HepG2 (cell line): Measurements from ENCODE around the gene MAP3K8. TPM values are rescaled to one million over a fixed set of nuclear protein-coding genes. Genes with fewer than 3 reads are reported as not detected.

Source experiments
- ATAC-seq: fragments of 200-7000 bp; cut with Tn5 transposase; 3 replicates; pipeline ENCODE4 v1.9.1; 2020; ENCODE audit warnings: mild to moderate bottlenecking, moderate library complexity
- BruUV-seq: library from RNA; stranded (reverse); fragments of 400-500 nt; replicated peaks from 2 replicates; lab custom pipeline; 2021; lab: Mats Ljungman, UMichigan
- CTCF ChIA-PET: fragments of 300-600 bp; formaldehyde crosslinking; extraction: SDS; loops from one replicate; lab custom pipeline; 2021; ENCODE audit warnings: low total read pairs, inconsistent platforms, low intra/inter-chr PET ratio; lab: Yijun Ruan, JAX
- POLR2A ChIA-PET: fragments of 350-600 bp; sonication (Branson Sonifier 250); formaldehyde crosslinking; loops from one replicate; lab custom pipeline; 2020; ENCODE audit warnings: antibody characterized with exemption, inconsistent platforms; lab: Yijun Ruan, JAX
- DNase-seq: peaks from one replicate; pipeline ENCODE4 v3.0.0-alpha.2; 2015; ENCODE audit warnings: low spot score
- FAIRE-seq: peaks from 3 replicates; lab custom pipeline; 2011; peaks lifted over from hg19 to GRCh38; lab: Jason Lieb, UNC
- H2AFZ ChIP-seq: one replicate; pipeline ENCODE4 v1.6.1; 2011; ENCODE audit warnings: low read length, inconsistent platforms
- H3K27ac ChIP-seq: fragments of 300-600 bp; 3 replicates; pipeline ENCODE4 v1.8.0; 2011; ENCODE audit warnings: mixed run types, mild to moderate bottlenecking, mixed read lengths, low read length, inconsistent platforms; ENCODE audit not compliant: insufficient read depth; ENCODE audit errors: extremely low read length
- H3K27me3 ChIP-seq, 2 experiments: fragments of 200-600 bp in 1 of 2; 2 replicates in 1 of 2; 3 replicates in 1 of 2; pipeline versions ENCODE4 v1.6.0 to v1.8.0; 2011; ENCODE audit warnings: low read length in 2 of 2, mild to moderate bottlenecking in 2 of 2, moderate library complexity in 2 of 2, inconsistent platforms in 1 of 2; ENCODE audit not compliant: insufficient read depth in 2 of 2, control insufficient read depth in 1 of 2
- H3K36me3 ChIP-seq, 2 experiments: fragments of 200-600 bp in 1 of 2; replicated peaks in 1 of 2; 2 replicates in 1 of 2; 3 replicates in 1 of 2; pipeline versions ENCODE4 v1.5.1 to v1.8.0; 2011; ENCODE audit warnings: low read length in 2 of 2, inconsistent platforms in 1 of 2; ENCODE audit not compliant: insufficient read depth in 2 of 2, control insufficient read depth in 1 of 2
- H3K4me1 ChIP-seq: 2 replicates; pipeline ENCODE4 v1.5.1; 2012; ENCODE audit warnings: low read length, inconsistent platforms; ENCODE audit not compliant: insufficient read depth
- H3K4me2 ChIP-seq: 2 replicates; pipeline ENCODE4 v1.6.0; 2011; ENCODE audit warnings: low read depth, low read length, inconsistent platforms
- H3K4me3 ChIP-seq, 3 experiments: fragments of 200-600 bp in 1 of 3; sonication (generic), shearing (Covaris generic) in 1 of 3; replicated peaks in 1 of 3; 2 replicates each; pipeline ENCODE4 v1.5.1; 2011 to 2016; ENCODE audit warnings: low read length in 3 of 3, inconsistent platforms in 2 of 3, low read depth in 2 of 3, mild to moderate bottlenecking in 2 of 3, control low read depth in 1 of 3, mixed read lengths in 1 of 3; ENCODE audit not compliant: insufficient read depth in 1 of 3
- H3K79me2 ChIP-seq: one replicate; pipeline ENCODE4 v1.6.1; 2011; ENCODE audit warnings: low read length, inconsistent platforms; ENCODE audit not compliant: insufficient read depth
- H3K9ac ChIP-seq: 2 replicates; pipeline ENCODE4 v1.6.0; 2011; ENCODE audit warnings: mild to moderate bottlenecking, low read depth, low read length, inconsistent platforms; ENCODE audit not compliant: insufficient read depth
- H3K9me3 ChIP-seq: 2 replicates; pipeline ENCODE4 v1.5.1; 2012; ENCODE audit warnings: mild to moderate bottlenecking, low read length
- H4K20me1 ChIP-seq: 2 replicates; pipeline ENCODE4 v1.6.0; 2011; ENCODE audit warnings: inconsistent platforms, mild to moderate bottlenecking, low read length, moderate library complexity; ENCODE audit not compliant: insufficient read depth
- BCL6 ChIP-seq: IDR thresholded peaks from 2 replicates; pipeline ENCODE4 v1.6.1; 2016; ENCODE audit warnings: missing genetic modification reagents, missing compliant biosample characterization
- BRD4 ChIP-seq: sonication (generic); formaldehyde crosslinking; IDR thresholded peaks from 2 replicates; pipeline ENCODE4 v1.4.0; 2020; ENCODE audit warnings: missing genetic modification reagents
- GFI1 ChIP-seq: sonication (generic); formaldehyde crosslinking; IDR thresholded peaks from 2 replicates; pipeline ENCODE4 v1.5.0; 2020; ENCODE audit warnings: missing genetic modification reagents, mild to moderate bottlenecking, borderline replicate concordance
- HNRNPK ChIP-seq: fragments of 200-400 bp; formaldehyde crosslinking; IDR thresholded peaks from 2 replicates; pipeline ENCODE4 v1.6.1; 2018; ENCODE audit warnings: low read length, low read depth, moderate library complexity, mild to moderate bottlenecking; ENCODE audit not compliant: poor library complexity, severe bottlenecking
- JARID2 ChIP-seq: sonication (generic); formaldehyde crosslinking; IDR thresholded peaks from 2 replicates; pipeline ENCODE4 v1.8.1; 2023; ENCODE audit warnings: missing genetic modification reagents, inconsistent platforms; ENCODE audit not compliant: insufficient replicate concordance
- NFE2L1 ChIP-seq: sonication (generic); formaldehyde crosslinking; IDR thresholded peaks from 2 replicates; pipeline ENCODE4 v1.4.0; 2020; ENCODE audit warnings: missing genetic modification reagents, mild to moderate bottlenecking, borderline replicate concordance
- NKX3-1 ChIP-seq: sonication (generic); formaldehyde crosslinking; IDR thresholded peaks from 2 replicates; pipeline ENCODE4 v1.5.0; 2020; ENCODE audit warnings: missing genetic modification reagents
- PCBP1 ChIP-seq: fragments of 200-400 bp; formaldehyde crosslinking; IDR thresholded peaks from 2 replicates; pipeline ENCODE4 v1.6.1; 2017; ENCODE audit warnings: mild to moderate bottlenecking, low read depth, low read length, borderline replicate concordance
- PRPF4 ChIP-seq: fragments of 200-400 bp; formaldehyde crosslinking; IDR thresholded peaks from 2 replicates; pipeline ENCODE4 v1.6.1; 2016; ENCODE audit warnings: low read length, low read depth; ENCODE audit not compliant: poor library complexity, severe bottlenecking
- PTBP1 ChIP-seq: fragments of 200-400 bp; formaldehyde crosslinking; IDR thresholded peaks from 2 replicates; pipeline ENCODE4 v1.6.1; 2018; ENCODE audit warnings: low read length, low read depth; ENCODE audit not compliant: poor library complexity, severe bottlenecking
- REXO4 ChIP-seq: sonication (generic); formaldehyde crosslinking; IDR thresholded peaks from 2 replicates; pipeline ENCODE4 v1.8.0; 2022; ENCODE audit warnings: missing genetic modification reagents, mild to moderate bottlenecking, borderline replicate concordance
- SAFB2 ChIP-seq: sonication (generic); formaldehyde crosslinking; IDR thresholded peaks from 2 replicates; pipeline ENCODE4 v1.5.1; 2020; ENCODE audit warnings: missing genetic modification reagents, low read depth, mild to moderate bottlenecking, borderline replicate concordance
- TCF7 ChIP-seq: sonication (generic); IDR thresholded peaks from 2 replicates; pipeline ENCODE4 v1.6.1; 2016; ENCODE audit warnings: antibody characterized with exemption, low read depth
- TEAD2 ChIP-seq: sonication (generic); formaldehyde crosslinking; IDR thresholded peaks from 2 replicates; pipeline ENCODE4 v1.9.0; 2021; ENCODE audit warnings: missing genetic modification reagents
- ZNF160 ChIP-seq: sonication (generic); formaldehyde crosslinking; IDR thresholded peaks from 2 replicates; pipeline ENCODE4 v1.8.0; 2022; ENCODE audit warnings: mild to moderate bottlenecking, inconsistent platforms, missing genetic modification reagents
- ZNF564 ChIP-seq: sonication (generic); formaldehyde crosslinking; IDR thresholded peaks from 2 replicates; pipeline ENCODE4 v1.8.1; 2023; ENCODE audit warnings: mild to moderate bottlenecking, missing genetic modification reagents
- ZNF644 ChIP-seq: IDR thresholded peaks from 2 replicates; pipeline ENCODE4 v1.6.1; 2016; ENCODE audit warnings: low read depth
- ZNF772 ChIP-seq: sonication (generic); formaldehyde crosslinking; IDR thresholded peaks from 2 replicates; pipeline ENCODE4 v1.5.0; 2020; ENCODE audit warnings: mild to moderate bottlenecking, missing genetic modification reagents
- ZSCAN25 ChIP-seq: sonication (generic); formaldehyde crosslinking; IDR thresholded peaks from 2 replicates; pipeline ENCODE4 v1.8.0; 2022; ENCODE audit warnings: mild to moderate bottlenecking, missing genetic modification reagents
- WGBS: methylation state at CpG from one replicate; pipeline ENCODE4 v1.1.6; 2017; ENCODE audit warnings: low lambda C conversion rate; 5-methylcytosine and 5-hydroxymethylcytosine counted together
- in situ Hi-C: cut with HindIII; loops from 2 replicates; pipeline ENCODE4 v1.10.0; 2017; ENCODE audit warnings: low pct_unique_long_range_greater_than_20kb; ENCODE audit not compliant: extremely low pct_ligation_motif_present
- intact Hi-C: fragments of 100-400 bp; cut with micrococcal nuclease; formaldehyde crosslinking; loops from one replicate; pipeline ENCODE4 v1.10.0; 2022; ENCODE audit not compliant: unreplicated experiment
- polyA plus RNA-seq, 8 experiments: library from polyadenylated mRNA; depleted of rRNA in 3 of 8; stranded (reverse) in 7 of 8; unstranded in 1 of 8; fragments of >200 nt; fragmentation: Illumina TruSeq in 4 of 8; extraction: Trizol in 4 of 8; gene quantifications; 2 replicates each; pipeline versions ENCODE4 v1.2.1 to v1.2.3, GENCODE V29; 2011 to 2016; ENCODE audit warnings: low read depth in 4 of 8, missing spikeins in 1 of 8, mixed read lengths in 1 of 8; ENCODE audit not compliant: insufficient read depth in 1 of 8
- total RNA-seq, 5 experiments: library from RNA; depleted of rRNA; stranded (reverse); fragments of >200 nt; fragmentation: Illumina TruSeq; extraction: Trizol; gene quantifications; 2 replicates each; pipeline ENCODE4 v1.2.3, GENCODE V29; 2016; ENCODE audit warnings: low read depth in 1 of 5
- TF ChIP-seq, protein P1 (sequence below): IDR thresholded peaks from 2 replicates; pipeline ENCODE4 v1.6.1; 2016; ENCODE audit warnings: missing compliant biosample characterization, missing genetic modification reagents, borderline replicate concordance
- TF ChIP-seq, protein P2 (sequence below): sonication (generic); formaldehyde crosslinking; IDR thresholded peaks from 2 replicates; pipeline ENCODE4 v1.4.0; 2020; ENCODE audit warnings: mild to moderate bottlenecking, missing genetic modification reagents
- TF ChIP-seq, protein P3 (sequence below): sonication (generic); formaldehyde crosslinking; IDR thresholded peaks from 2 replicates; pipeline ENCODE4 v1.4.0; 2020; ENCODE audit warnings: missing genetic modification reagents
- TF ChIP-seq, protein P4 (sequence below): sonication (generic); formaldehyde crosslinking; IDR thresholded peaks from 2 replicates; pipeline ENCODE4 v1.5.0; 2020; ENCODE audit warnings: missing genetic modification reagents

MAP3K8 gene
- total and polyA plus RNA-seq, 2 of the 13 experiments (the other 11 are each of a cell fraction or from before 2014, with no cell fraction given), result 19.3 to 37.9 TPM

DNA sequence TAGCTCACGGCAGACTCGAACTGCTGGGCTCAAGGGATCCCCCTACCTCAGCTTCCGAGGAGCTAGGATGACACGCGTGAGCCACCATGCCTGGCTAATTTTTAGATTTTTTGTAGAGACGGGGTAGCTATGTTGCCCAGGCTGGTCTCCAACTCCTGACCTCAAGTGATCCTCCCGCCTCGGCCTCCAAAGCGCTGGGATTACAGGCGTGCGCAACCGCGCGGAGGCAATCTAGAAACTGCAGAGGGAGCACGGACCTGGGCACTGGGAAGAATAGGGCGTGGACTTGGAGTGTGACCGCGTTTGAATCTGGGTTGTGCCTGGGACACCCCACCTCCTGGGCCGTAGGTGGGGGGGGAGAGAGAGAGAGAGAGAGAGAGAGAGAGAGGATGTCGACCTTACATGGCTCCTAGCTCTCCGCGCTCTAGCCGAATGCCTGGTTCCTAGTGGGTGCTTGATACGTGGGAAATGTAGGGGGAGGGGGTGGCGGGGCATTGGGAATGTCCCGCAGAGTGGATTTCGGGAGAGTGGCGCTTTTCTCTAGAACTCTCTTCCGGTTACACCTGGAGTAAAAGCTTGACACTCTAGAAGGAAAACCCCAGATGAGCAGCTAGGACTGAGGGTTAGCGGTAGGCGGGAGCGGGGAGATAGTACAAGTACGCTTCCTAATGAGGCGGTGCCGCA is 1.2 kb upstream of the MAP3K8 start:
- ATAC-seq (no peak), FAIRE-seq (no peak), DNase-seq (no peak)
- Histone ChIP-seq H3K27me3 (no peaks in the 10 kb centered on the region; a peak in 1 of 5 replicates), H3K27ac (peak overlapping the region; percentile 97), H3K79me2 (peaks cover 32% of the 10 kb centered on the region), H3K36me3 (no peaks in the 10 kb centered on the region; a peak in 2 of 5 replicates), H2AFZ (no peak overlapping the region), H3K4me3 (peak overlapping the region; percentile 93 to 97 (median 96)), H3K9ac (peak overlapping the region; percentile 89), H4K20me1 (peaks cover 13% of the 10 kb centered on the region), H3K4me1 (peaks cover 50% of the 10 kb centered on the region), H3K9me3 (no peaks in the 10 kb centered on the region), H3K4me2 (peak overlapping the region; percentile 86)
- BruUV-seq, result no TSS peak
- ChIA-PET POLR2A (interaction anchor here (0.7 to 3.6 kb wide), 9 partner anchors 10 to 172 kb away, joined by 3 to 53 read pairs (median 5); no protein-coding TSS in a partner anchor), CTCF (no interaction called here)
- in situ Hi-C loops, result loop anchor here (25.0 kb wide), 1 partner anchor 1505 kb away; the partner anchor contains the start of gene ARHGAP12
- intact Hi-C loops, result no loop called here
- 49% methylated on average over 31 of the region's 35 CpGs for WGBS
- TF ChIP-seq, protein P1, sequence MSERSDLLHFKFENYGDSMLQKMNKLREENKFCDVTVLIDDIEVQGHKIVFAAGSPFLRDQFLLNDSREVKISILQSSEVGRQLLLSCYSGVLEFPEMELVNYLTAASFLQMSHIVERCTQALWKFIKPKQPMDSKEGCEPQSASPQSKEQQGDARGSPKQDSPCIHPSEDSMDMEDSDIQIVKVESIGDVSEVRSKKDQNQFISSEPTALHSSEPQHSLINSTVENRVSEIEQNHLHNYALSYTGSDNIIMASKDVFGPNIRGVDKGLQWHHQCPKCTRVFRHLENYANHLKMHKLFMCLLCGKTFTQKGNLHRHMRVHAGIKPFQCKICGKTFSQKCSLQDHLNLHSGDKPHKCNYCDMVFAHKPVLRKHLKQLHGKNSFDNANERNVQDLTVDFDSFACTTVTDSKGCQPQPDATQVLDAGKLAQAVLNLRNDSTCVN (CRISPR knock-in tag), result peak; percentile 12; the same call in 1 of the 2 replicates
- TF ChIP-seq ZNF644 (CRISPR knock-in tag) (no peak), NFE2L1 (CRISPR knock-in tag) (no peak), SAFB2 (CRISPR knock-in tag) (no peak), REXO4 (CRISPR knock-in tag) (no peak), HNRNPK (no peak), ZNF772 (no peak), BCL6 (CRISPR knock-in tag) (no peak), PCBP1 (no peak), NKX3-1 (CRISPR knock-in tag) (no peak), ZSCAN25 (no peak), ZNF564 (CRISPR knock-in tag) (no peak), PRPF4 (peak; percentile 59), TCF7 (no peak), TEAD2 (CRISPR knock-in tag) (no peak), PTBP1 (no peak), GFI1 (CRISPR knock-in tag) (no peak), ZNF160 (CRISPR knock-in tag) (no peak), JARID2 (CRISPR knock-in tag) (no peak), BRD4 (CRISPR knock-in tag) (no peak)
- TF ChIP-seq, protein P2, sequence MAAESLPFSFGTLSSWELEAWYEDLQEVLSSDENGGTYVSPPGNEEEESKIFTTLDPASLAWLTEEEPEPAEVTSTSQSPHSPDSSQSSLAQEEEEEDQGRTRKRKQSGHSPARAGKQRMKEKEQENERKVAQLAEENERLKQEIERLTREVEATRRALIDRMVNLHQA (CRISPR knock-in tag), result no peak
- TF ChIP-seq, protein P3, sequence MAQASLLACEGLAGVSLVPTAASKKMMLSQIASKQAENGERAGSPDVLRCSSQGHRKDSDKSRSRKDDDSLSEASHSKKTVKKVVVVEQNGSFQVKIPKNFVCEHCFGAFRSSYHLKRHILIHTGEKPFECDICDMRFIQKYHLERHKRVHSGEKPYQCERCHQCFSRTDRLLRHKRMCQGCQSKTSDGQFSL (CRISPR knock-in tag), result peak; percentile 82
- TF ChIP-seq, protein P4, sequence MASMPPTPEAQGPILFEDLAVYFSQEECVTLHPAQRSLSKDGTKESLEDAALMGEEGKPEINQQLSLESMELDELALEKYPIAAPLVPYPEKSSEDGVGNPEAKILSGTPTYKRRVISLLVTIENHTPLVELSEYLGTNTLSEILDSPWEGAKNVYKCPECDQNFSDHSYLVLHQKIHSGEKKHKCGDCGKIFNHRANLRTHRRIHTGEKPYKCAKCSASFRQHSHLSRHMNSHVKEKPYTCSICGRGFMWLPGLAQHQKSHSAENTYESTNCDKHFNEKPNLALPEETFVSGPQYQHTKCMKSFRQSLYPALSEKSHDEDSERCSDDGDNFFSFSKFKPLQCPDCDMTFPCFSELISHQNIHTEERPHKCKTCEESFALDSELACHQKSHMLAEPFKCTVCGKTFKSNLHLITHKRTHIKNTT (CRISPR knock-in tag), result no peak
